Osteoblast (primary cell): Measurements from ENCODE around the gene DCC. TPM values are rescaled to one million over a fixed set of nuclear protein-coding genes. Genes with fewer than 3 reads are reported as not detected.
"Not testable (repeated sequence)": the region's sequence is repeated elsewhere in the genome, so short reads cannot be mapped to it uniquely, and the experiment has no call there.

Experiments
- DNase-seq: peaks from one replicate; pipeline ENCODE4 v3.0.0; 2011; ENCODE audit warnings: low spot score, mixed read lengths; ENCODE audit not compliant: insufficient read length; ENCODE audit errors: missing footprints
- H2AFZ ChIP-seq: 2 replicates; pipeline ENCODE4 v1.6.0; 2011; ENCODE audit warnings: mild to moderate bottlenecking, low read length
- H3K27ac ChIP-seq: 2 replicates; pipeline ENCODE4 v1.5.1; 2011; ENCODE audit warnings: mild to moderate bottlenecking, low read depth, low read length, moderate library complexity
- H3K27me3 ChIP-seq: 2 replicates; pipeline ENCODE4 v1.6.0; 2012; ENCODE audit warnings: mild to moderate bottlenecking, control low read depth, inconsistent platforms, low read length, moderate library complexity; ENCODE audit not compliant: insufficient read depth
- H3K36me3 ChIP-seq: 2 replicates; pipeline ENCODE4 v1.5.1; 2011; ENCODE audit warnings: mild to moderate bottlenecking, low read length, control low read depth, moderate library complexity; ENCODE audit not compliant: insufficient read depth
- H3K4me1 ChIP-seq: 2 replicates; pipeline ENCODE4 v1.5.1; 2011; ENCODE audit warnings: mild to moderate bottlenecking, low read length, control low read depth, moderate library complexity; ENCODE audit not compliant: insufficient read depth
- H3K4me2 ChIP-seq: 2 replicates; pipeline ENCODE4 v1.6.0; 2011; ENCODE audit warnings: mild to moderate bottlenecking, low read length; ENCODE audit not compliant: insufficient read depth
- H3K4me3 ChIP-seq: fragments of 200-600 bp; sonication (generic); 3 replicates; pipeline ENCODE4 v1.5.1; 2012; ENCODE audit warnings: mild to moderate bottlenecking, low read length, inconsistent platforms; ENCODE audit not compliant: insufficient read depth
- H3K79me2 ChIP-seq: 2 replicates; pipeline ENCODE4 v1.6.0; 2012; ENCODE audit warnings: mild to moderate bottlenecking, low read length, control low read depth, inconsistent platforms; ENCODE audit not compliant: insufficient read depth
- H3K9me3 ChIP-seq: 2 replicates; pipeline ENCODE4 v1.5.1; 2011; ENCODE audit warnings: low read depth, low read length, control low read depth
- H4K20me1 ChIP-seq: 2 replicates; pipeline ENCODE4 v1.6.0; 2012; ENCODE audit warnings: mild to moderate bottlenecking, low read length, control low read depth; ENCODE audit not compliant: insufficient read depth
- CTCF ChIP-seq: IDR thresholded peaks from 2 replicates; pipeline ENCODE4 v1.5.1; 2011; ENCODE audit warnings: mild to moderate bottlenecking, low read depth, low read length, moderate library complexity; ENCODE audit errors: extremely low read depth
- total RNA-seq: library from RNA; depleted of rRNA; stranded (reverse); fragments of >200 nt; gene quantifications from 2 replicates; pipeline ENCODE4 v1.2.3, GENCODE V29; 2012

The DCC gene
- total RNA-seq, 1 donor: not detected

- no peak for DNase-seq
- Histone ChIP-seq H3K36me3 (no peaks in the 10 kb centered on the region), H3K4me2 (no peak overlapping the region), H3K27me3 (no peaks in the 10 kb centered on the region), H3K4me1 (no peaks in the 10 kb centered on the region), H4K20me1 (no peaks in the 10 kb centered on the region), H3K27ac (no peak overlapping the region), H3K4me3 (no peak overlapping the region), H3K9me3 (no peaks in the 10 kb centered on the region), H2AFZ (no peak overlapping the region), H3K79me2 (no peaks in the 10 kb centered on the region)
- TF ChIP-seq CTCF: no peak
Measured at GRCh38 chr18:53458268-53458667, 1118.3 kb downstream of the DCC start.

- DNase-seq: peak; percentile 3
- Histone ChIP-seq H3K27me3 (no peaks in the 10 kb centered on the region), H2AFZ (no peak overlapping the region), H3K9me3 (no peaks in the 10 kb centered on the region), H3K4me1 (no peaks in the 10 kb centered on the region), H3K27ac (no peak overlapping the region), H4K20me1 (no peaks in the 10 kb centered on the region), H3K4me3 (no peak overlapping the region), H3K79me2 (no peaks in the 10 kb centered on the region), H3K4me2 (no peak overlapping the region), H3K36me3 (no peaks in the 10 kb centered on the region)
- no peak for TF ChIP-seq CTCF
Measured at GRCh38 chr18:53458944-53459580, 1119.1 kb downstream of the DCC start.

- H3K4me2 ChIP-seq: no peak overlapping the region
- no peak for TF ChIP-seq CTCF
Measured at GRCh38 chr18:53467756-53468155, 1127.8 kb downstream of the DCC start.

GRCh38 chr18:53468173-53468572 lies 1128.2 kb downstream of the DCC start:
- H4K20me1 ChIP-seq, H3K4me1 ChIP-seq, H3K4me2 ChIP-seq, DNase-seq, H3K79me2 ChIP-seq, H2AFZ ChIP-seq, H3K36me3 ChIP-seq, H3K27me3 ChIP-seq, H3K9me3 ChIP-seq, H3K27ac ChIP-seq, H3K4me3 ChIP-seq: not testable (repeated sequence)

More at GRCh38 chr18:53467756-53468155, 1127.8 kb downstream of the DCC start:
- no peaks in the 10 kb centered on the region for H4K20me1 ChIP-seq
- H3K27ac ChIP-seq: no peak overlapping the region
- no peaks in the 10 kb centered on the region for H3K36me3 ChIP-seq
- no peak overlapping the region for H2AFZ ChIP-seq
- H3K4me3 ChIP-seq: no peak overlapping the region
- no peak for DNase-seq
- H3K9me3 ChIP-seq: no peaks in the 10 kb centered on the region
- H3K79me2 ChIP-seq: no peaks in the 10 kb centered on the region
- no peaks in the 10 kb centered on the region for H3K4me1 ChIP-seq
- H3K27me3 ChIP-seq: no peaks in the 10 kb centered on the region
